ENCODE measurements around the gene LIPF.
"Not testable (repeated sequence)": the region's sequence is repeated elsewhere in the genome, so short reads cannot be mapped to it uniquely, and the experiment has no call there.

The LIPF gene

GRCh38 chr10:88702848-88703597 lies 38.8 kb downstream of the LIPF start:
- Mint-ChIP-seq H3K36me3 (ENCODE audit: low read depth) (no peaks in the 10 kb centered on the region), H3K27me3 (ENCODE audit: low read depth) (peaks cover 24% of the 10 kb centered on the region), H3K4me3 (no peak overlapping the region), H3K9me3 (no peaks in the 10 kb centered on the region), H3K27ac (no peak overlapping the region), H3K4me1 (ENCODE audit: low read depth) (no peaks in the 10 kb centered on the region)

- Mint-ChIP-seq H3K27me3 (ENCODE audit: low read depth) (peaks cover 21% of the 10 kb centered on the region), H3K36me3 (ENCODE audit: low read depth) (no peaks in the 10 kb centered on the region), H3K27ac (no peak within 1 kb of the TSS), H3K9me3 (no peaks in the 10 kb centered on the region), H3K4me3 (no peak within 1 kb of the TSS), H3K4me1 (ENCODE audit: low read depth) (no peaks in the 10 kb centered on the region)
Measured at GRCh38 chr10:88705958-88706357, 41.7 kb downstream of the LIPF start, which contains the start of gene LIPK. Gene LIPK, plus strand, starts transcription at chr10:88706249. Its CDS starts 18,295 bp downstream, at chr10:88724544.

GRCh38 chr10:88707429-88708155 lies 43.4 kb downstream of the LIPF start:
- H3K9me3 Mint-ChIP-seq, result no peaks in the 10 kb centered on the region
- H3K4me1 Mint-ChIP-seq (ENCODE audit: low read depth), result no peaks in the 10 kb centered on the region
- H3K36me3 Mint-ChIP-seq (ENCODE audit: low read depth), result no peaks in the 10 kb centered on the region
- H3K27ac Mint-ChIP-seq, result no peak overlapping the region
- H3K4me3 Mint-ChIP-seq, result no peak overlapping the region
- peaks cover 25% of the 10 kb centered on the region for H3K27me3 Mint-ChIP-seq (ENCODE audit: low read depth)

DNA sequence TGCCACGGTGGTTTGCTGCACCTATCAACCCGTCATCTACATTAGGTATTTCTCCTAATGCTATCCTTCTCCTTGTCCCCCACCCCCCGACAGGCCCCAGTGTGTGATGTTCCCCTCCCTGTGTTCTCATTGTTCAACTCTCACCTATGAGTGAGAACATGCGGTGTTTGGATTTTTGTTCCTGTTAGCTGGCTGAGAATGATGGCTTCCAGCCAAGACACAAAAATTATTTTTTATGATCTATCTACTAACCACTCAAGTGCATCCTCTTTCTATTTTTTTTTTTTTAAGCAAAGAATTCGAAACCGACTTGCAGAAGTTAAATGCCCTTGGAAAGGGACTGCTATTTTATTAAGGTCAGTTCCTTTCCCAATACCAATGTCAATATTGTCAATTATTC lies 45.1 kb downstream of the LIPF start:
- H3K27me3 Mint-ChIP-seq (ENCODE audit: low read depth), result peaks cover 25% of the 10 kb centered on the region
- not testable (repeated sequence) for H3K4me3 Mint-ChIP-seq; H3K4me1 Mint-ChIP-seq (ENCODE audit: low read depth); H3K36me3 Mint-ChIP-seq (ENCODE audit: low read depth); H3K27ac Mint-ChIP-seq; H3K9me3 Mint-ChIP-seq

DNA sequence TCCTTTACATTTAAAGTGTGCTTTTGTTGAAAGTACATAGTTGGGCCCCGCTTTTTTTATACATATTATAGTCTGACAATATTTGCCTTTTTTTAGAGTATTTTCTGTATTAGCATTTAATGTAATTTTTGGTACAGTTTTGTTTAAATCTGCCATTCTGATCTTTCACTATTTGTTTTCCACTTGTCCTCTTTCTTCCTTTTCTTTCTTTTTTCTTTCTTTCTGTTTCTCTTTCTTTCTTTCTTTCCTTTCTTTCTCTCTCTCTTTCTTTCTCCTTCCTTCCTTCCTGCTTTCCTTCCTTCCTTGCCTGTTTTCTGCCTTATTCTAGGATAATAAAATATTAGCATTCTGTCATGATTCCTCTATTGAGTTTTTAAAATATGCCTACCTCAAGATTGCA lies 51.3 kb downstream of the LIPF start:
- no peaks in the 10 kb centered on the region for H3K9me3 Mint-ChIP-seq

GRCh38 chr10:88721392-88721791 lies 57.1 kb downstream of the LIPF start:
- peaks cover 21% of the 10 kb centered on the region for H3K27me3 Mint-ChIP-seq (ENCODE audit: low read depth)
- no peaks in the 10 kb centered on the region for H3K9me3 Mint-ChIP-seq
- H3K27ac Mint-ChIP-seq, result no peak overlapping the region
- H3K4me1 Mint-ChIP-seq (ENCODE audit: low read depth), result peaks cover 6% of the 10 kb centered on the region
- H3K4me3 Mint-ChIP-seq, result no peak overlapping the region
- no peaks in the 10 kb centered on the region for H3K36me3 Mint-ChIP-seq (ENCODE audit: low read depth)

More for the DNA sequence above, 51.3 kb downstream of the LIPF start:
- no peak overlapping the region for H3K27ac Mint-ChIP-seq
- no peak overlapping the region for H3K4me3 Mint-ChIP-seq
- peaks cover 30% of the 10 kb centered on the region for H3K27me3 Mint-ChIP-seq (ENCODE audit: low read depth)
- H3K4me1 Mint-ChIP-seq (ENCODE audit: low read depth), result peaks cover 2% of the 10 kb centered on the region
- no peaks in the 10 kb centered on the region for H3K36me3 Mint-ChIP-seq (ENCODE audit: low read depth)

- no peak overlapping the region for H3K27ac Mint-ChIP-seq
- peaks cover 6% of the 10 kb centered on the region for H3K4me1 Mint-ChIP-seq (ENCODE audit: low read depth)
- no peak overlapping the region for H3K4me3 Mint-ChIP-seq
- H3K36me3 Mint-ChIP-seq (ENCODE audit: low read depth), result no peaks in the 10 kb centered on the region
- H3K27me3 Mint-ChIP-seq (ENCODE audit: low read depth), result peaks cover 11% of the 10 kb centered on the region
- H3K9me3 Mint-ChIP-seq, result no peaks in the 10 kb centered on the region
Measured at GRCh38 chr10:88725798-88726197, 61.6 kb downstream of the LIPF start.

GRCh38 chr10:88728107-88728763 lies 64.0 kb downstream of the LIPF start:
- Mint-ChIP-seq H3K4me3 (no peak overlapping the region), H3K27me3 (ENCODE audit: low read depth) (peaks cover 11% of the 10 kb centered on the region), H3K36me3 (ENCODE audit: low read depth) (no peaks in the 10 kb centered on the region), H3K27ac (no peak overlapping the region), H3K9me3 (no peaks in the 10 kb centered on the region), H3K4me1 (ENCODE audit: low read depth) (peaks cover 8% of the 10 kb centered on the region)
